Effector CD4-positive, alpha-beta T cell (primary cell): ENCODE measurements around the gene ZDHHC7.
"Not testable (repeated sequence)": the region's sequence is repeated elsewhere in the genome, so short reads cannot be mapped to it uniquely, and the experiment has no call there.

Experiments used
- DNase-seq: peaks from one replicate; pipeline ENCODE4 v3.0.0-alpha.2; 2020

ZDHHC7 gene

DNA sequence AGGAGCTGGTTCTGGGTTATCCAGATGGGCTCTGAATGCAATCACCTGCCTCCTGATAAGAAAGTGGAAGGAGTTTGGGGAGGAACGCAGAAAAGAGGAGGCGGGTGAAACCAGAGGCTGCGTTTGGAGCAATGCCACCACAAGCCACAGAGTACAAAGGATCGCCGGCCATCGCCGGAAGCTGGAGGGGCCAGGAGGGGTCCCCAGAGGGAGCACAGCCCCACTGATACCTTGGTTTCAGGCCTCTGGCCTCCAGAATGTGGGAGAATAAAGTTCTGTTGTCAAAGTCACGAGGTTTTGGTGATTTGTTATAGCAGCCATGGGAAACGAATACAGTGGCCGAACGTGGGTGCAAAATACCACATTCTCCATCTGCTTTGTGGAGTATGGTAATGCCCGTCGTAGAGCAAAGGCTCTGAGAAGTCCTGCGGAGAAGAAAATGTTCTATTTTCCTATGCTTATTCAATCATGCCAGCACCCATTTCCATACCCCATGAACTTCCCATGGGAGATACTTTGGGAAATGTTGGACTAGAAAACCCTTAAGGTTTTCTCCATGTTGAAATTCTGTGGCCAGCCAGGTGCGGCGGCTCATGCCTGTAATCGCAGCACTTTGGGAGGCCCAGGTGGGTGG is 51.4 kb downstream of the ZDHHC7 start:
- no peak for DNase-seq

DNA sequence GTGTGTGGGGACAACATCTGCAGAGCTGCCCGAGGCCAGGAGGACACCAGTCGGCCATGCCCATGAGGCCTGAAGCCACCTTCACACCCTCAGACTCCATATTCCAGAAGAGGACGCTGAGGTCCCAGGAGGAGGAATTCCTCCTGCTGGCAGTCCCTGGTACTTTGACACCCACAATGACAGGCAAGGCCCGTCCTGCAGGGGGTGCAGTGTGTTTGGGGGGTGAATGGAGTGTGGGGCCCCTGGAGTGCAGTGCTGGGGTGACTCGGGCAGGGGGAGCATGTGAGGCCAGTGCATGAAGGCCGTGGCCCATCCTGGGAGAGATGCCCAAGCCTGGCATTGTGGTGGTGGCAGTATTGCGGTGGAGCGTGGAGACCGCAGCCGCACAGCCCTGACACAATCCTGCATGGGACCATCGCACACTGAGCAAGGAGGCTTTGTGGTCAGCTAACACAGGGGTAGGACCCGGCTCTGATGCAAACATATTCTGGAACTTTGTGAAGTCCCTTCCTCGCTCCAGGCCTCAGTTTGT is 52.2 kb downstream of the ZDHHC7 start:
- no peak for DNase-seq

DNA sequence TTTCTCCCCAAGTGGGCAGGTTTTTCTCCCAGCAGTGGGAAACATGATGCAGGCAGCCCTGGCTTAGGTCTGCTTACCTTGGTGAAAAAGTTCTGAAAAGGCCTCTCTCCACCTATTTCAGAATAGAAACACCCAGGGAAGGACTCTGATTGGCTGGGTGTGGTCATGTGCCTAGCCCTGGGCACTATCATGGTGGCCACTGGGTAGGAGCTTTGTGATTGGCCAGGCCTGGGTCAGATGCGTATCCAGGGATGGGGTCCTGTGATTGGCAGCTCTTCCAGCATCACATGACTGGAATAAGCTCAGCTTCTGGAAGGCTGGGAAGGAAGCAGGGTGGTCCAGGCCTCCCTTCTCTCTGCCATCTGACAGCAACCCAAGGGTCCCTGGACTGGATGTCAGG is 53.5 kb downstream of the ZDHHC7 start:
- no peak for DNase-seq

DNA sequence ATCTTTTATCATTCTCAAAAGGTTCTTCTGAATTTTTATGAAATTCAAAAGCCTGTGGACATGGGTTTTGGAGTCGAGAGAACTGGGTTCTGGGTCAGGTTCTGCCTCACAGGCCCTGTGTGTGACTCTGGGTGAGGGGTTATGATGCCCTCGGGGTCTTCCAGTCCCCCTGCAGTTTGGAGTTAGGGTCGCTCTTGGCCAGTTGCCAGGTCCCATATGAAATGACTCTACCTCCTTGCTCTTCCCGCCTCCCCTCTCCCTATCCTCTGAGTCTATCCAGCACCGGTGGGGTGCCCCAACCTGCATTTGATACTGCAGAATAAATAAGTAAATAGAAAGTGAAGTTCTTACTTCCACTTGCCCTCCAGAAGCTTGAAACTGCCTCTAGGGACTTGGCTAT is 54.1 kb downstream of the ZDHHC7 start:
- no peak for DNase-seq

DNA sequence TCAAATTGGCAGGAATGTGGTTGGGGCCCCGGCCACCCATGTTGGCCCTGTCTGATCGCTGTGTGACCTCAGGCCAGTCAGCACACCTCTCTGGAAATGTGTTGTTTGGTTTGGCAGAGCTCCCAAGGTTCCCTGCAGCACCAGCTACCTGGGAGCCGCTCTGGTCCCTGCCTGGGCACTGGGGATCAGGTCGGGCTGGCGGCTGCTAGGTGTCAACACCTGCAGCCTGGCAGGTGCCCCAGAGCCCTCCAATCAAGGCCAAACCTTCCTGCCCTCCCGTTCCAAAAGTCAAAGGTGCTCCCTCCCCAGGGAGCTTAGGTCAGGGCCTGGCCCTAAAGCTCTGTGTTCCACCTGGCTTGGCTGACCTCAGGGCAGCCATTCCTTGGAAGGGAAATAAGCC is 55.9 kb downstream of the ZDHHC7 start:
- DNase-seq = no peak

DNA sequence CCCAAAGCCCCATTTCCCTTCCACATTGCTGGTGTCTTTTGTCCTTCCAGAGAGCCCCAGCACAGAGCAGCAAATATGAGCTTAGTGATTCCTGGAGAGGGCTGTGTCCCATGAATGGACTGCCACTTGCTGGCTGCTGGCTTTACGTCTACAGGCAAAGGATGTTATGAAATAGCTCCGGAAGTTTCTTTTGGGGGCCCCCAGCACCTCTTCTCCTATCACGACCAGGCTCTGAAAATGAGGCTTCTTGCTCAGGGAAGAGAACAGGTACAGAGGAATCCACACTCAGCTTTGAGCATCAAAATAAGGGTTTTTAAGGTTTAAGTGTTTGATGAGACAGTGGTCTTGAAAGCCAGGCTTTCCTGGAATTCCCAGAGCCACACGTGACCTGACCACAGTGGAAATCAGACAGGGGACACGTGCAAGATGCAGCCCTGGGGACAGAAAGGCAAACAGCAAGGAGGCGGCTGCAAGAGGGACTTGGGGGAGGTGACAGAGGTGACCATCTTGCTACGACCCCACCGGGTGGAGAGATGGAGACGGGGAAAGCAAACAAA is 58.1 kb downstream of the ZDHHC7 start:
- DNase-seq = no peak

DNA sequence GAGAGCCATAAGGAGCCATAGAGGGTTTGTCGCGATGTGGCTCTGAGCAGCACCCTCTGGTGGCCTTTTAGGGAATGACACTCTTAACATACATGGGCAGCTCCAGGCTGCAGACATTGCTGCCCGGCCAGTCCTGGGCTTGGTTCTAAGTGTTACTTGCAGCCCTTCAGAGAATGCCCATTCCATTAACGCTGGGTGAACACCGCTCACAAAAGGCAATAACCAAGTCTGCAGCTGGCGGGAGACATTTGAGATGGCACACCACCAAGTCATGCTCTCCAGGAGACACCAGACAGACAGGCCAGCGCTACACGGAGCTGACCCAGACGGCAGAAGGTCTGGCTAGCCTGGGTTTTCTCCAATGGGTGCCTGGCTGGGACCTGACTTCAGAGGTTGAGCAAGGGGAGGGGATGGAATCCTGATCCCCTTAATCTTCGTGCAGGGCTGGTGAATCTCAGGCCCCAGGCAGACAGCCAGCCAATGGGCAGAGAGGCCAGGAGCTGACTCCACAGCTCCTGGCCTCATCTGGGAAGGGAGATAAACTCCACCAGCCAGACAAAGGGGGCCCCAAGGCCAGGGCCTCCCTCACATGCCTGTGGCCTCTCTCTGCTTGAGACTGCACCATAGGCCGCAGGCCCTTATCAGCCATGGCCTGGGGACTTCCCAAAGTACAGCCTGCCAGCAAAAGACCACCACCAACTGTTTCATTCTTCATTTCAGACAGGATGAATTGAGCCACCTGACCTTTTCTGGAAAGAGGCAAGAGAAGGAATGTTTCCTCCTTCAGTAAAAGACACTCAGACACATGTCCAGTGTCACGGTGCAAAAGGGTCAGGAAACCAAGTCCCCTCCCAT is 58.8 kb downstream of the ZDHHC7 start:
- DNase-seq = peak; percentile 65

DNA sequence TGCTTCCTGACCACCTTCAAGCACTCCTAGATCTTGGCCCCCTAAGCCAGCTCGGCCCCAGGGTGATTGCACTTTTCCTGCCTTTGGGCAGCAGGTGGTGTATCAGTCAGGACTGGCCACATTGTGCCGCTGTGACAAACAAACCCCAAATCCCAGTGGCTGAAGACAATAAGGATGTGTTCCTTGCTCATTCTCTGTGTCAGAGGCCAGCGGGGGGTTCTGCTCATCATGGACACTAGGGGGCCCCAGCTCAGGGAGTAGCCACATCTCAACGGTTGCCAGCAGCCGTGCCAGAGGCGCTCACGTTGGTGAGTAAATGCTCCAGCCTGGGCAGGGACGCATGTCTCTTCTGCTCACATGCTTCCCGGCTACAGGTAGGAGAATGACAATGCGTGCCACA is 60.4 kb downstream of the ZDHHC7 start:
- peak; percentile 6 for DNase-seq

DNA sequence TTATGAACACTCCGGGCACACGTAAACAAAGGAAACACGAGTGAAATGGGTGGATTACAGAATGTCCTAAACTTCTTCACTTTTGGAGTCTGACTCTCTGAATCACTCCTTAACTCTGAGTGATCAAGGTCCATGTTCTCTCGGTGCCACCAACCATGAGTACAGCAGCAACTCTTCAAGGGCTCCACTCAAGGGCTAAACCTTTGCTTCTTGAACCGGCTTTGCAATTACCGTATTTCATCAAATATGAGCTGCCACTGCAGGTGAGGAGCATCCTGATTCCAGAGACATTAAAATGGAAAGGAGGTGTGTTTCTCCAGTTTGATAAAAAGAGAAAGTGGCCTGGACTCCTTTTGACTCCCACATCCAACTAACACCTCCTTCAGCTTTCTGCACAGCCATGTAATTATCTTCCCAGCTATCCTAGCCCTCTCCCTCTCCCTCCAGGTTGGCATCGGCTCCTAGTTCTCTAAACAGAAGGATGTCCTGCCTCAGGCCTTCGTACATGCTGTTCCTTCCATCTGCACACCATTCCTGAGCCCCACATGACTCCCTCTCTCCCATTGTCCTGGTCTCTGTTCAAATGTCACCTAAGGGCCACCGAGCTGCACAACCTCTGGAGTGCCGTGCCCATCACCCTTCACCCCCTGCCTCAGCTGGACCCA is 61.4 kb downstream of the ZDHHC7 start:
- no peak for DNase-seq

DNA sequence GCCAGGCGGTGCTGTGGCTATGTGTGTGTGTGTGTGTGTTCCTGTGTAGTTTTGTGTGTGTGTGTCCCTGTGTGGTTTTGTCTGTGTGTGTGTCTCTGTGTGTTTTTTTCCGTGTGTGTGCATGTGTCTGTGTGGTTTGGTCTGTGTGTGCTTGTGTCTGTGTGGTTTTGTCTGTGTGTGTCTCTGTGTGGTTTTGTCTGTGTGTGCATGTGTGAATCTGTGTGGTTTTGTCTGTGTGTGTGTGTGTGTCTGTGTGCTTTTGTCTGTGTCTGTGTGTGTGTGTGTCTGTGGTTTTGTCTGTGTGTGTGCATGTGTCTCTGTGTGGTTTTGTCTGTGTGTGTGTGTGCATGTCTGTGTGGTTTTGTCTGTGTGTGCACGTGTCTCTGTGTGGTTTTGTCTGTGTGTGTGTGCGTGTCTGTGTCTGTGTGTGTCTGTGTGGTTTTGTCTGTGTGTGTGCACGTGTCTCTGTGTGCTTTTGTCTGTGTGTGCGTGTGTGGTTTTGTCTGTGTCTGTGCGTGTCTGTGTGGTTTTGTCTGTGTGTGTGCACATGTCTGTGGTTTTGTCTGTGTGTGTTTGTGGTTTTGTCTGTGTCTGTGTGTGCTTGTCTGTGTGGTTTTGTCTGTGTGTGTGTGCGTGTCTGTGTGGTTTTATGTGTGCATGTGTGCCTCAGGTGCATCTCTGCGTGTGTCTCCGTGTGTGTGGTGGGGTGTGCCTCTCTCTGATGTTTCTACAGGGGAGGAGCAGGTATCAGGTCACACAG is 62.3 kb downstream of the ZDHHC7 start:
- DNase-seq = no peak

GRCh38 chr16:84947996-84948850 is 63.1 kb downstream of the ZDHHC7 start:
- DNase-seq = no peak

DNA sequence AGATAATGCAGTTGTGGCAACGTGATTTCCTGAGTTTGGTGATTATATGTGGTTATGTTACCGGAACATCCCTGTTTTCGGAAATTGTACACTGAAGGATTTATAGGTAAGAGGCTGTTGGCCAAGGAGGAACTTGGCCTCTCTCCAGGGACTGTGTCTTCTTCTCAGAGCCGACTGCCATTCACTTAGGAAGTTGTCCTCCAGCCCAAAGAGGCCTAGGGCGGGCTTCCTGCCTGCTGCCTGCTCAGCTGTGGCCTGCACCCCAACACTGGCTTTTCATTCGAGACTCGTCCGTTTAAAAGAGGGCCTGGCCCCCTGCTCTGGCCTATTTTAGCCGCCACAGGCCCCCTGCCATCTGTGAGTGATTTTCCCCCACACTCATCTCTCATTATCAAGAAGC is 64.3 kb downstream of the ZDHHC7 start:
- no peak for DNase-seq

- DNase-seq = no peak
Observed at GRCh38 chr16:84943620-84944019, 67.7 kb downstream of the ZDHHC7 start.

- DNase-seq = no peak
Observed at GRCh38 chr16:84942786-84943185, 68.5 kb downstream of the ZDHHC7 start.

- no peak for DNase-seq
Observed at GRCh38 chr16:84941921-84942320, 69.4 kb downstream of the ZDHHC7 start.

GRCh38 chr16:84940670-84941551 is 70.4 kb downstream of the ZDHHC7 start:
- no peak for DNase-seq

- not testable (repeated sequence) for DNase-seq
Observed at GRCh38 chr16:84938616-84939015, 72.7 kb downstream of the ZDHHC7 start.

DNA sequence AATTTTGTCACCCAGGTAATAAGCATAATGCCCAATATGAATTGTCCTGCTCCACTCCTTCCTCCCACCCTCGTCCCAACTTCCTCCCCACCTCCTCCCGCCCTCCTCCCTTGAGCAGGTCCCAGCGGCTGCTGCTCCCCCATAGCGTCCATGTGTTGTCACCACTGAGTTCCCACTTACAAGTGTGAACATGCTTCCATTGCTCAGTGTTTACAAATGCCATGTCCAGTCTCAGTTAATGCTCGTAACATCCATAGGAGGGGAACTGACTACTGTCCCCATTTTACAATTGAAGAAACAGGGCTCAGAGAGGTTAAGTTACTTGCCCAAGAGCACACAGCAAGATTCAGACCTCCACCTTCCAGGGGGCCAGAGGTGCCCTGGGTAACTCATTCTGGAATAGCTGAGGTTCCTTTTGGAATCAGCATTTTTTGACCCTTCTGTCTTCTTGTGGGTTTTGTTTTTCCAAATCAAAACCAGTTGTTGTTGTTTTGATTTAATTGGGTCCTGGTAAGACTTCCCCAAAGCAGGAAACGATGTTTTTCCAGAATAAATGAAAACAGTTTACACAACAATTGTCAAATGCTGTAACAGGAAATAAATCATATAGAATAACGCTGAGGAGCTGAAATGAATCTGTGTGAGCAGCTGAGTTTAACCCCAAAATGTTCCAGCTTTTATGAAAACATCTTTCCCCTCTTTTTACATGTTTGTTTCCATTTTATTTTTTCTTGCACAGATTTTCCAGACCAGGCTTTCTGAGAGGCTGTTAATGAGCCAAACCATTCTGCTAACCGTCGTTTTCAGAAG is 73.9 kb downstream of the ZDHHC7 start:
- no peak for DNase-seq

GRCh38 chr16:84933774-84934631 is 77.3 kb downstream of the ZDHHC7 start:
- DNase-seq = no peak
